H1 (cell line): ENCODE measurements around the gene PHC1. TPM values are rescaled to one million over a fixed set of nuclear protein-coding genes. Genes with fewer than 3 reads are reported as not detected.

Experiments used
- CTCF ChIA-PET: fragments of 300-600 bp; sonication (Branson Sonifier 250); formaldehyde crosslinking; loops from one replicate; lab custom pipeline; 2021; ENCODE audit not compliant: partially characterized antibody; lab: Charles Lee
- POLR2A ChIA-PET: fragments of 300-600 bp; sonication (Branson Sonifier 250); formaldehyde crosslinking; loops from one replicate; lab custom pipeline; 2021; ENCODE audit warnings: inconsistent platforms; ENCODE audit not compliant: partially characterized antibody; lab: Charles Lee
- DNase-seq, 2 experiments: peaks; one replicate each; pipeline versions ENCODE4 v3.0.0 to v3.0.0-alpha.2; 2010 to 2022; ENCODE audit warnings: low spot score in 2 of 2, low read depth in 1 of 2, mixed read lengths in 1 of 2
- FAIRE-seq: peaks from 2 replicates; lab custom pipeline; 2011; peaks lifted over from hg19 to GRCh38; lab: Jason Lieb, UNC
- H2AFZ ChIP-seq: 2 replicates; pipeline ENCODE4 v1.8.1; 2012; ENCODE audit warnings: low read length, inconsistent platforms
- H2AK5ac ChIP-seq: 2 replicates; pipeline ENCODE4 v1.6.1; 2013; ENCODE audit warnings: low read depth, low read length
- H2BK120ac ChIP-seq: replicated peaks from 2 replicates; pipeline ENCODE3; 2013; ENCODE audit warnings: low read depth, low read length, inconsistent platforms
- H2BK12ac ChIP-seq: 2 replicates; pipeline ENCODE4 v1.6.1; 2013; ENCODE audit warnings: low read depth, low read length
- H2BK15ac ChIP-seq: 2 replicates; pipeline ENCODE4 v1.6.1; 2013; ENCODE audit warnings: low read length
- H2BK20ac ChIP-seq: 2 replicates; pipeline ENCODE4 v1.6.1; 2013; ENCODE audit warnings: low read length
- H2BK5ac ChIP-seq: 2 replicates; pipeline ENCODE4 v1.6.1; 2013; ENCODE audit warnings: low read depth, low read length
- H3K14ac ChIP-seq: 2 replicates; pipeline ENCODE4 v1.6.1; 2013; ENCODE audit warnings: inconsistent platforms; ENCODE audit not compliant: insufficient read length
- H3K18ac ChIP-seq: 2 replicates; pipeline ENCODE4 v1.6.1; 2013; ENCODE audit warnings: low read length; ENCODE audit errors: extremely low read depth
- H3K23ac ChIP-seq: 2 replicates; pipeline ENCODE4 v1.6.1; 2013; ENCODE audit warnings: inconsistent platforms; ENCODE audit not compliant: insufficient read length
- H3K23me2 ChIP-seq: 2 replicates; pipeline ENCODE4 v1.6.1; 2013; ENCODE audit warnings: low read depth, low read length
- H3K27ac ChIP-seq: 2 replicates; pipeline ENCODE4 v1.6.1; 2011; ENCODE audit warnings: low read depth, low read length, inconsistent platforms
- H3K27me3 ChIP-seq, 4 experiments: replicated peaks in 1 of 4; 1 replicate in 1 of 4; 2 replicates in 3 of 4; pipeline versions ENCODE4 v1.6.1 to v1.8.1; 2011 to 2013; ENCODE audit warnings: low read length in 3 of 4, mild to moderate bottlenecking in 3 of 4, inconsistent platforms in 2 of 4, mixed read lengths in 2 of 4, moderate library complexity in 1 of 4; ENCODE audit not compliant: control insufficient read depth in 3 of 4, insufficient read depth in 3 of 4; ENCODE audit errors: extremely low read depth in 1 of 4
- H3K36me3 ChIP-seq, 4 experiments: 2 replicates each; pipeline versions ENCODE4 v1.6.1 to v1.8.1; 2011 to 2013; ENCODE audit warnings: mild to moderate bottlenecking in 4 of 4, low read length in 3 of 4, moderate library complexity in 2 of 4, control low read depth in 1 of 4, inconsistent platforms in 1 of 4; ENCODE audit not compliant: insufficient read depth in 4 of 4, control insufficient read depth in 2 of 4
- H3K4ac ChIP-seq: replicated peaks from 2 replicates; pipeline ENCODE3; 2013; ENCODE audit warnings: low read length, low read depth, mixed read lengths, inconsistent platforms; ENCODE audit not compliant: insufficient read length
- H3K4me1 ChIP-seq, 4 experiments: replicated peaks in 1 of 4; 1 replicate in 1 of 4; 2 replicates in 3 of 4; pipeline versions ENCODE4 v1.6.1 to v1.8.1; 2011 to 2013; ENCODE audit warnings: low read length in 3 of 4, inconsistent platforms in 2 of 4, mixed read lengths in 1 of 4; ENCODE audit not compliant: insufficient read depth in 4 of 4, control insufficient read depth in 3 of 4
- H3K4me2 ChIP-seq, 2 experiments: 2 replicates each; pipeline versions ENCODE4 v1.6.1 to v1.8.1; 2011 to 2013; ENCODE audit warnings: low read depth in 2 of 2, low read length in 2 of 2, control low read depth in 1 of 2, inconsistent platforms in 1 of 2, mild to moderate bottlenecking in 1 of 2; ENCODE audit not compliant: insufficient read depth in 1 of 2
- H3K4me3 ChIP-seq, 4 experiments: fragments of 200-600, 300-600 bp in 1 of 4; sonication (generic), shearing (Covaris generic), sonication (Bioruptor Twin) in 1 of 4; 2 replicates each; pipeline versions ENCODE4 v1.5.1 to v1.8.1; 2011 to 2016; ENCODE audit warnings: low read length in 4 of 4, low read depth in 3 of 4, control low read depth in 2 of 4, inconsistent platforms in 2 of 4, mild to moderate bottlenecking in 2 of 4, mixed read lengths in 1 of 4, moderate library complexity in 1 of 4; ENCODE audit not compliant: insufficient read depth in 2 of 4; ENCODE audit errors: extremely low read depth in 1 of 4
- H3K56ac ChIP-seq: replicated peaks from 2 replicates; pipeline ENCODE3; 2013; ENCODE audit warnings: low read depth, mild to moderate bottlenecking, mixed read lengths, low read length, inconsistent platforms; ENCODE audit not compliant: insufficient read length
- H3K79me1 ChIP-seq: 2 replicates; pipeline ENCODE4 v1.6.1; 2013; ENCODE audit warnings: low read depth, low read length, control low read depth
- H3K79me2 ChIP-seq, 2 experiments: 2 replicates each; pipeline versions ENCODE4 v1.6.1 to v1.8.1; 2012 to 2013; ENCODE audit warnings: low read length in 2 of 2, mild to moderate bottlenecking in 2 of 2, inconsistent platforms in 1 of 2; ENCODE audit not compliant: insufficient read depth in 2 of 2, control insufficient read depth in 1 of 2
- H3K9ac ChIP-seq, 4 experiments: replicated peaks in 1 of 4; 1 replicate in 1 of 4; 2 replicates in 3 of 4; pipeline versions ENCODE4 v1.6.1 to v1.8.1; 2011 to 2013; ENCODE audit warnings: low read depth in 3 of 4, low read length in 3 of 4, control low read depth in 2 of 4, mild to moderate bottlenecking in 2 of 4, moderate library complexity in 2 of 4, inconsistent platforms in 1 of 4; ENCODE audit errors: extremely low read depth in 1 of 4
- H3K9me3 ChIP-seq, 2 experiments: 2 replicates each; pipeline versions ENCODE4 v1.6.1 to v1.8.1; 2012 to 2013; ENCODE audit warnings: mild to moderate bottlenecking in 2 of 2, moderate library complexity in 2 of 2, control low read depth in 1 of 2, inconsistent platforms in 1 of 2, low read depth in 1 of 2, low read length in 1 of 2, mixed read lengths in 1 of 2; ENCODE audit not compliant: insufficient read depth in 2 of 2
- H4K20me1 ChIP-seq, 2 experiments: replicated peaks in 1 of 2; 2 replicates each; pipeline versions ENCODE3 to v1.8.1; 2011 to 2013; ENCODE audit warnings: inconsistent platforms in 2 of 2, low read length in 2 of 2, mild to moderate bottlenecking in 1 of 2; ENCODE audit not compliant: insufficient read depth in 2 of 2, control insufficient read depth in 1 of 2
- H4K5ac ChIP-seq: 2 replicates; pipeline ENCODE4 v1.6.1; 2013; ENCODE audit warnings: low read length, low read depth, mixed read lengths, inconsistent platforms; ENCODE audit not compliant: insufficient read length
- H4K8ac ChIP-seq: 2 replicates; pipeline ENCODE4 v1.8.0; 2013; ENCODE audit warnings: mild to moderate bottlenecking, moderate library complexity, low read length, inconsistent platforms; ENCODE audit not compliant: insufficient read depth; ENCODE audit errors: extremely low read depth
- H4K91ac ChIP-seq: replicated peaks from 2 replicates; pipeline ENCODE3; 2013; ENCODE audit warnings: low read length, mixed read lengths, inconsistent platforms; ENCODE audit not compliant: insufficient read length
- ASH2L ChIP-seq: fragments of 200-600, 300-600 bp; sonication (generic); IDR thresholded peaks from one replicate; pipeline ENCODE4 v1.7.1; 2017; ENCODE audit warnings: low read length
- ATF3 ChIP-seq: IDR thresholded peaks from 2 replicates; pipeline ENCODE4 v1.6.1; 2011; ENCODE audit warnings: low read depth, mild to moderate bottlenecking, low read length; ENCODE audit not compliant: insufficient read depth
- JUN ChIP-seq: IDR thresholded peaks from 2 replicates; pipeline ENCODE4 v1.6.1; 2011; ENCODE audit warnings: low read depth, mild to moderate bottlenecking, improper control_type of control experiment, low read length
- JUND ChIP-seq: IDR thresholded peaks from 2 replicates; pipeline ENCODE4 v1.6.1; 2011; ENCODE audit warnings: mild to moderate bottlenecking, improper control_type of control experiment, low read length
- PHF8 ChIP-seq: fragments of 200-600 bp; sonication (generic); conservative IDR thresholded peaks from 2 replicates; pipeline ENCODE4 v1.7.1; 2012; ENCODE audit warnings: low read depth, mild to moderate bottlenecking, inconsistent platforms, low read length, moderate library complexity
- TEAD4 ChIP-seq: IDR thresholded peaks from 2 replicates; pipeline ENCODE4 v1.6.1; 2012; ENCODE audit warnings: low read depth, low read length, inconsistent platforms, mixed read lengths
- WGBS, 2 experiments: shearing (Covaris generic) in 1 of 2; methylation state at CpG; one replicate each; pipeline versions ENCODE4 v1.1.6 to v1.1.7; 2013 to 2015; ENCODE audit warnings: low lambda C conversion rate in 2 of 2, mixed read lengths in 2 of 2, inconsistent platforms in 1 of 2, low coverage in 1 of 2, missing lambda C conversion rate in 1 of 2; ENCODE audit not compliant: insufficient replicate concordance in 2 of 2, insufficient coverage in 1 of 2, insufficient read length in 1 of 2; ENCODE audit errors: extremely low coverage in 1 of 2, missing lambda C conversion rate in 1 of 2; 5-methylcytosine and 5-hydroxymethylcytosine counted together
- polyA plus RNA-seq, 7 experiments: library from polyadenylated mRNA; depleted of rRNA in 3 of 7; stranded (reverse) in 5 of 7; unstranded in 2 of 7; fragments of >200 nt in 5 of 7; fragments of 200-250 nt in 2 of 7; gene quantifications; 1 replicate in 5 of 7; 2 replicates in 1 of 7; 4 replicates in 1 of 7; pipeline versions ENCODE4 v1.2.1 to v1.2.3, GENCODE V29; 2011 to 2013; ENCODE audit warnings: missing spikeins in 2 of 7, mixed read lengths in 2 of 7
- total RNA-seq: library from RNA; stranded (reverse); fragmentation: NEBNext Ultra II Directional; extraction: Animal tissue kit (Norgen Biotek cat#: 25700); gene quantifications from 2 replicates; pipeline ENCODE4 v1.2.1, GENCODE V29; 2021

Gene PHC1
- total and polyA plus RNA-seq, 2 of the 8 experiments (the other 6 are each of a cell fraction or from before 2014, with no cell fraction given) = 934 to 1,655 TPM

- H4K91ac ChIP-seq = no peak overlapping the region
- no peak for DNase-seq
- POLR2A ChIA-PET = interaction anchor here (0.6 to 3.8 kb wide), 4 partner anchors 9 to 287 kb away, joined by 3 to 16 read pairs (median 4); partner anchors contain the start of gene PHC1
- no peak overlapping the region for H3K4me3 ChIP-seq
- WGBS, 2 experiments = 66% methylated on average over 6 of the region's 10 CpGs; no CpG with 5 or more reads in 1 of the 2 experiments
- H3K23ac ChIP-seq = no peak overlapping the region
- H3K4me2 ChIP-seq = peak overlapping the region in 1 of 2 experiments; percentile 10; a peak in 3 of 4 replicates
- peak overlapping the region; percentile 94; the same call in 1 of the 2 replicates for H2BK12ac ChIP-seq
- H3K9me3 ChIP-seq = peaks cover 2 to 6% of the 10 kb centered on the region in 2 experiments; a peak in 1 of 4 replicates
- CTCF ChIA-PET = interaction anchor here (0.9 to 2.8 kb wide), 2 partner anchors 15 to 79 kb away, joined by 3 to 12 read pairs; no protein-coding TSS in a partner anchor
- no peak overlapping the region for H3K27ac ChIP-seq
- H3K9ac ChIP-seq = no peak overlapping the region
- no peak overlapping the region for H2BK120ac ChIP-seq
- H2BK15ac ChIP-seq = no peak overlapping the region
- H3K36me3 ChIP-seq = no peaks in the 10 kb centered on the region; a peak in 1 of 8 replicates
- no peak overlapping the region; the same call in 1 of the 2 replicates for H2AK5ac ChIP-seq
- H3K56ac ChIP-seq = no peak overlapping the region
- no peak overlapping the region for H2AFZ ChIP-seq
- no peak overlapping the region for H4K8ac ChIP-seq
- TF ChIP-seq JUND (no peak), TEAD4 (peak; percentile 80), ASH2L (no peak), JUN (no peak), PHF8 (no peak), ATF3 (no peak)
- TF ChIP-seq, all 59 proteins: peak for 1
- Histone ChIP-seq H3K4ac (no peak overlapping the region), H2BK5ac (peak overlapping the region; percentile 86; the same call in 1 of the 2 replicates), H4K5ac (no peak overlapping the region), H3K27me3 (no peaks in the 10 kb centered on the region), H2BK20ac (no peak overlapping the region), H4K20me1 (no peaks in the 10 kb centered on the region), H3K79me1 (no peaks in the 10 kb centered on the region), H3K4me1 (peaks cover 4 to 25% (median 17%) of the 10 kb centered on the region in 4 experiments; a peak in 6 of 7 replicates), H3K23me2 (no peaks in the 10 kb centered on the region; the same call in 1 of the 2 replicates), H3K14ac (no peak overlapping the region), H3K79me2 (no peaks in the 10 kb centered on the region), H3K18ac (no peak overlapping the region)
- FAIRE-seq = no peak
These were observed 8.8 kb upstream of the PHC1 start for GRCh38 chr12:8905546-8905945.
